Cardiac muscle cell (in vitro differentiated cells and primary cell): ENCODE results near the gene FAM169A. TPM values are rescaled to one million over a fixed set of nuclear protein-coding genes. Genes with fewer than 3 reads are reported as not detected.

Experiments
- DNase-seq, 2 donors: peaks; one replicate each; pipeline versions ENCODE4 v3.0.0 to v3.0.0-alpha.2; 2010 to 2017; ENCODE audit warnings: low read depth in 1 of 2, low spot score in 1 of 2
- H3K27ac ChIP-seq: fragments of 200-600 bp; sonication (generic); 2 replicates; pipeline ENCODE4 v1.5.1; 2016
- H3K27me3 ChIP-seq: fragments of 200-600 bp; sonication (generic); 2 replicates; pipeline ENCODE4 v1.6.0; 2016; ENCODE audit warnings: control low read depth
- H3K36me3 ChIP-seq: fragments of 200-600 bp; sonication (generic); 2 replicates; pipeline ENCODE4 v1.5.1; 2016; ENCODE audit warnings: control low read depth
- H3K4me1 ChIP-seq: fragments of 200-600 bp; sonication (generic); 2 replicates; pipeline ENCODE4 v1.8.1; 2017; ENCODE audit warnings: low read depth, mild to moderate bottlenecking, mixed run types
- H3K4me3 ChIP-seq: fragments of 200-600 bp; sonication (generic); 2 replicates; pipeline ENCODE4 v1.5.1; 2016; ENCODE audit warnings: mild to moderate bottlenecking
- H3K9me3 ChIP-seq: fragments of 200-600 bp; sonication (generic); 2 replicates; pipeline ENCODE4 v1.5.1; 2017; ENCODE audit warnings: low read depth, mild to moderate bottlenecking, control low read depth
- CTCF ChIP-seq: IDR thresholded peaks from 2 replicates; pipeline ENCODE4 v1.5.1; 2012; ENCODE audit warnings: low read depth, mild to moderate bottlenecking, low read length
- polyA plus RNA-seq: library from polyadenylated mRNA; unstranded; fragments of >200 nt; fragmentation: Nextera tagmentation; extraction: Ambion mirVana; gene quantifications from 2 replicates; pipeline ENCODE4 v1.2.1, GENCODE V29; 2016
- total RNA-seq: library from RNA; depleted of rRNA; stranded (reverse); fragments of >200 nt; gene quantifications from 2 replicates; pipeline ENCODE4 v1.2.3, GENCODE V29; 2016

FAM169A gene
- total and polyA plus RNA-seq, 2 experiments from 2014 or later = 6.1 to 28.7 TPM

DNA sequence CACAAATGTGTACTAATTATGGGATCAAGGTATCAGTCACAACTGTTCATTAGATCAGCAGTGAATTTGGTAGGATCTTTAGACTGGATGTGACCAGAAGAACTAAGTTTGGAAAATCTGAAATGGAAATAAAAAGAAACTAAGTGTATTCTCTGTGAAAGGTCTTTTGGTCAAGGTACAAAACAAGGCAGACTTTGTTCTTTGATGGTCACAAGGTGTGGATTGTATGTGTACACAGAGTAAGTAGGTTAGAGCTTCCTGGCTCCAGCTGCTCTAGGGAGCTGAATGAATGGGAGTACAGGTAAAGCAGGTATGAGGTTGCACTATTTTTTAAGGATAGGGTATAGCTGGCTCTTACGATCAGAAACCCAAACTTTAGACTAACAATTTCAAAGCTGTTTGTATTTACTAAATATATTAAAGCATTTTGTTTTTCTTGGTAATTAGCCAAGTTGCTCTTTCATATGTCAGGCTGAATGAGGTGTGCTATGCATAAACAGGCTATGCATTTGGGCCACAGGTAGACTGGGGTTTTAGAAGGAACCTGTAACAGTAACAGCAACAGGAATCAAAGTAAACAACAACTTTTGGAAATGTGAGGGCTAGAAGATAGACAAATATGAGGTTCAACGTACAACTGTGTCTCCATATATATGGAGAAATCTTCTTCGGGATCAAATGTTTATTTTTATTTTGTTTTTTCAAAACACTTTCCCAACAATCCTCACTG, 32.5 kb downstream of the FAM169A start:
- H3K4me1 ChIP-seq = no peaks in the 10 kb centered on the region
- no peaks in the 10 kb centered on the region for H3K27me3 ChIP-seq
- DNase-seq = no peak
- H3K9me3 ChIP-seq = no peaks in the 10 kb centered on the region
- H3K4me3 ChIP-seq = no peak overlapping the region
- H3K27ac ChIP-seq = no peak overlapping the region
- H3K36me3 ChIP-seq = no peaks in the 10 kb centered on the region
- TF ChIP-seq CTCF = no peak

- no peak for TF ChIP-seq CTCF
- H3K4me1 ChIP-seq = no peaks in the 10 kb centered on the region
- no peak overlapping the region for H3K4me3 ChIP-seq
- DNase-seq = no peak
- no peak overlapping the region for H3K27ac ChIP-seq
- no peaks in the 10 kb centered on the region for H3K9me3 ChIP-seq
- H3K36me3 ChIP-seq = no peaks in the 10 kb centered on the region
- H3K27me3 ChIP-seq = no peaks in the 10 kb centered on the region
Observed at GRCh38 chr5:74829413-74829812, 36.8 kb downstream of the FAM169A start.

DNA sequence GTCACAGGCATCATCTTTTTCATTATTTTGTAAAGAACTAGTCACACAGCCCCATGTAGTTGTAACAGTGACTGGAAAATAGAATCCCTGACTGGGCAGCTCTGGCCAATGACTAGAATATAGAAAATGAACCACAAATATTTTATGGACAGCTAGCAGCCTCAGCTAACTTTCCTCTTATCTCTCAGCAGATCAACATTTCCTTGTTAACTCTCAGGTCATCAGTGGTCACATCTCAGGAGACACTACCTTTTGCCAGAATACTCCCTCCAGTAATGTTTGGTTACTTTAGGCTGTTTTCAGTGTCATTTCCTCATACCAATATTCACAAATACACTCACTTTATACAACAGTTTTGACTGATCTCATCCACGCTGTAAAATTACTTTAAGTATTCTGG, 43.9 kb downstream of the FAM169A start:
- Histone ChIP-seq H3K27me3 (no peaks in the 10 kb centered on the region), H3K36me3 (no peaks in the 10 kb centered on the region), H3K4me1 (no peaks in the 10 kb centered on the region), H3K9me3 (no peaks in the 10 kb centered on the region), H3K4me3 (no peak overlapping the region), H3K27ac (no peak overlapping the region)
- no peak for TF ChIP-seq CTCF
- DNase-seq = no peak

DNA sequence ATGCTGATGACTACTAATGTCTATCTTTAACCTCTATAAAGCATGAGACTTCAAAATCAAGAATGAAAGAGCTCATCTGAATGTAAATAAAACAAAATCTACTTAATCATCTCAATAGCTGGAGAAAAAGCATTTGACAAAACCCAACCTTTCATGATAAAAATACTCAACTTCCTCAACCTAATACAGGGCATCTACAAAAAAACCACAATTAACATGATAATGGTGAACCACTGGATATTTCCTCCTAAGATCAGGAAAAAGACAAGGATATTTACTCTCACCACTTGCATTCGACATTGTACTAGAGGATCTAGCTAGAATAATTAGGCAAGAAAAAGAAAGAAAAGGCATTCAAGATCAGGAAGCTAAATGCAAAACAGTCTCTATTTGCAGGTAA, 49.3 kb downstream of the FAM169A start:
- no peaks in the 10 kb centered on the region for H3K4me1 ChIP-seq

GRCh38 chr5:74810915-74811314, 55.3 kb downstream of the FAM169A start:
- no peaks in the 10 kb centered on the region for H3K4me1 ChIP-seq
- H3K27ac ChIP-seq = no peak overlapping the region
- DNase-seq = no peak
- H3K36me3 ChIP-seq = no peaks in the 10 kb centered on the region
- H3K9me3 ChIP-seq = no peaks in the 10 kb centered on the region
- H3K4me3 ChIP-seq = no peak overlapping the region
- TF ChIP-seq CTCF = no peak
- no peaks in the 10 kb centered on the region for H3K27me3 ChIP-seq

More for the DNA sequence above, 49.3 kb downstream of the FAM169A start:
- no peaks in the 10 kb centered on the region for H3K36me3 ChIP-seq
- H3K4me3 ChIP-seq = no peak overlapping the region
- H3K27me3 ChIP-seq = no peaks in the 10 kb centered on the region
- no peak for TF ChIP-seq CTCF
- no peak for DNase-seq
- no peak overlapping the region for H3K27ac ChIP-seq
- no peaks in the 10 kb centered on the region for H3K9me3 ChIP-seq

- Histone ChIP-seq H3K27ac (no peak overlapping the region), H3K4me3 (no peak overlapping the region), H3K27me3 (no peaks in the 10 kb centered on the region), H3K4me1 (no peaks in the 10 kb centered on the region), H3K36me3 (peaks cover 7% of the 10 kb centered on the region), H3K9me3 (no peaks in the 10 kb centered on the region)
- no peak for TF ChIP-seq CTCF
- DNase-seq = no peak
Observed at GRCh38 chr5:74801941-74802340, 64.2 kb downstream of the FAM169A start.
